AG09309 (cell line): Measurements from ENCODE around the gene ATG2A.

Experiments
- DNase-seq: peaks from one replicate; pipeline ENCODE4 v3.0.0-alpha.2; 2010; ENCODE audit warnings: low read depth
- H3K4me3 ChIP-seq: 2 replicates; pipeline ENCODE4 v1.5.1; 2011; ENCODE audit warnings: mild to moderate bottlenecking, low read depth, low read length, moderate library complexity; ENCODE audit not compliant: control insufficient read depth
- CTCF ChIP-seq: IDR thresholded peaks from 2 replicates; pipeline ENCODE4 v1.5.1; 2011; ENCODE audit warnings: mild to moderate bottlenecking, low read depth, low read length, inconsistent platforms; ENCODE audit not compliant: insufficient read depth, control insufficient read depth; ENCODE audit errors: missing control alignments

The ATG2A gene

GRCh38 chr11:64905516-64906313, 11.3 kb downstream of the ATG2A start:
- H3K4me3 ChIP-seq = no peak overlapping the region
- no peak for TF ChIP-seq CTCF
- DNase-seq = no peak

GRCh38 chr11:64903291-64903833, 13.6 kb downstream of the ATG2A start:
- no peak for TF ChIP-seq CTCF
- DNase-seq = no peak
- no peak overlapping the region for H3K4me3 ChIP-seq

GRCh38 chr11:64902102-64902900, 14.7 kb downstream of the ATG2A start:
- no peak for DNase-seq
- no peak overlapping the region for H3K4me3 ChIP-seq
- no peak for TF ChIP-seq CTCF

GRCh38 chr11:64900774-64901173, 16.2 kb downstream of the ATG2A start:
- no peak for TF ChIP-seq CTCF
- DNase-seq = no peak
- no peak overlapping the region for H3K4me3 ChIP-seq

- no peak overlapping the region for H3K4me3 ChIP-seq
- TF ChIP-seq CTCF = no peak
- no peak for DNase-seq
Measured at GRCh38 chr11:64900263-64900678, 16.7 kb downstream of the ATG2A start.

GRCh38 chr11:64898541-64898940, 18.5 kb downstream of the ATG2A start:
- no peak for TF ChIP-seq CTCF
- no peak overlapping the region for H3K4me3 ChIP-seq
- no peak for DNase-seq
